ENCODE data around the gene CD200R1L. TPM values are rescaled to one million over a fixed set of nuclear protein-coding genes. Genes with fewer than 3 reads are reported as not detected.

CD200R1L gene
- total RNA-seq, 4 donors from 2014 or later = not detected

GRCh38 chr3:112811131-112811884 is 35.4 kb downstream of the CD200R1L start:
- DNase-seq = no peak
- TF ChIP-seq EP300 (IDR thresholded peaks at IDR 0.05; ENCODE audit: low read depth) = peak; percentile 91
- no peak for TF ChIP-seq CTCF (IDR thresholded peaks at IDR 0.05)
- TF ChIP-seq POLR2A (IDR thresholded peaks at IDR 0.05) = no peak
- peak; percentile 89 to 90 (median 90) for TF ChIP-seq POLR2AphosphoS5 (IDR thresholded peaks at IDR 0.05)
- no peaks in the 10 kb centered on the region for H3K36me3 ChIP-seq
- H3K4me3 ChIP-seq = no peak overlapping the region
- intact Hi-C loops (cut with DNase I; ENCODE audit: low total_unique reads) (loop anchor here (10.0 kb wide), 1 partner anchor 77 kb away; no protein-coding TSS in a partner anchor), in situ Hi-C loops (cut with MboI; ENCODE audit: low pct_ligation_motif_present in 1 of 4, low pct_unique_long_range_greater_than_20kb in 1 of 4, low sequenced_read_pairs in 3 of 4) (loop anchor here in 3 of 4 donors (10.0 kb wide), 1 partner anchor 167 kb away; the partner anchor contains the start of gene CCDC80 (in 3 of the 3))
- peak overlapping the region; percentile 64 to 83 (median 68) for H3K27ac ChIP-seq
- H3K27me3 ChIP-seq = no peaks in the 10 kb centered on the region
- WGBS, 2 donors (ENCODE audit: low coverage in 1 of 2) = 47 to 55% methylated on average over 4 of the region's 4 CpGs
- H3K4me1 ChIP-seq = peaks cover 3 to 30% (median 10%) of the 10 kb centered on the region in 4 donors
- no peaks in the 10 kb centered on the region for H3K9me3 ChIP-seq

- DNase-seq = no peak
- in situ Hi-C loops (cut with MboI; ENCODE audit: low pct_ligation_motif_present in 1 of 4, low pct_unique_long_range_greater_than_20kb in 1 of 4, low sequenced_read_pairs in 3 of 4) = loop anchor here in 3 of 4 donors (10.0 kb wide), 1 partner anchor 166 kb away; the partner anchor contains the start of gene CCDC80 (in 3 of the 3)
- Histone ChIP-seq H3K27me3 (no peaks in the 10 kb centered on the region), H3K4me1 (peaks cover 3 to 30% (median 10%) of the 10 kb centered on the region in 4 donors), H3K4me3 (no peak overlapping the region), H3K9me3 (no peaks in the 10 kb centered on the region), H3K36me3 (no peaks in the 10 kb centered on the region), H3K27ac (peak overlapping the region; percentile 34 to 83 (median 66))
- WGBS, 2 donors (ENCODE audit: low coverage in 1 of 2) = 92 to 93% methylated on average over 3 of the region's 3 CpGs
- intact Hi-C loops (cut with DNase I; ENCODE audit: low total_unique reads) = loop anchor here (10.0 kb wide), 1 partner anchor 76 kb away; no protein-coding TSS in a partner anchor
- TF ChIP-seq POLR2A (IDR thresholded peaks at IDR 0.05) = no peak
- no peak for TF ChIP-seq CTCF (IDR thresholded peaks at IDR 0.05)
- TF ChIP-seq POLR2AphosphoS5 (IDR thresholded peaks at IDR 0.05) = no peak
- TF ChIP-seq EP300 (IDR thresholded peaks at IDR 0.05; ENCODE audit: low read depth) = no peak
These were observed 36.1 kb downstream of the CD200R1L start for GRCh38 chr3:112810561-112810960.

GRCh38 chr3:112808136-112808535 is 38.5 kb downstream of the CD200R1L start:
- TF ChIP-seq EP300 (IDR thresholded peaks at IDR 0.05; ENCODE audit: low read depth) (no peak), POLR2AphosphoS5 (IDR thresholded peaks at IDR 0.05) (no peak), CTCF (IDR thresholded peaks at IDR 0.05) (no peak), POLR2A (IDR thresholded peaks at IDR 0.05) (no peak)
- no peaks in the 10 kb centered on the region for H3K27me3 ChIP-seq

GRCh38 chr3:112807685-112808084 is 39.0 kb downstream of the CD200R1L start:
- intact Hi-C loops (cut with DNase I; ENCODE audit: low total_unique reads) = no loop called here
- in situ Hi-C loops (cut with MboI; ENCODE audit: low pct_ligation_motif_present in 1 of 4, low pct_unique_long_range_greater_than_20kb in 1 of 4, low sequenced_read_pairs in 3 of 4) = no loop called here
- H3K27me3 ChIP-seq = no peaks in the 10 kb centered on the region
- WGBS, 2 donors (ENCODE audit: low coverage in 1 of 2) = 62 to 67% methylated on average over 2 to 4 of the region's 4 CpGs
- no peak overlapping the region for H3K27ac ChIP-seq
- no peak for DNase-seq
- H3K4me1 ChIP-seq = peaks cover 0 to 14% (median 7%) of the 10 kb centered on the region in 4 donors
- H3K36me3 ChIP-seq = no peaks in the 10 kb centered on the region
- TF ChIP-seq CTCF (IDR thresholded peaks at IDR 0.05) (no peak), POLR2AphosphoS5 (IDR thresholded peaks at IDR 0.05) (no peak), POLR2A (IDR thresholded peaks at IDR 0.05) (no peak), EP300 (IDR thresholded peaks at IDR 0.05; ENCODE audit: low read depth) (no peak)
- H3K4me3 ChIP-seq = no peak overlapping the region
- no peaks in the 10 kb centered on the region for H3K9me3 ChIP-seq

More at GRCh38 chr3:112808136-112808535, 38.5 kb downstream of the CD200R1L start:
- in situ Hi-C loops (cut with MboI; ENCODE audit: low pct_ligation_motif_present in 1 of 4, low pct_unique_long_range_greater_than_20kb in 1 of 4, low sequenced_read_pairs in 3 of 4) = no loop called here
- H3K9me3 ChIP-seq = no peaks in the 10 kb centered on the region
- H3K36me3 ChIP-seq = no peaks in the 10 kb centered on the region
- no peak overlapping the region for H3K4me3 ChIP-seq
- WGBS, 2 donors (ENCODE audit: low coverage in 1 of 2) = 52 to 54% methylated on average over 2 of the region's 2 CpGs
- no peak for DNase-seq
- peaks cover 0 to 18% (median 7%) of the 10 kb centered on the region in 4 donors for H3K4me1 ChIP-seq
- no peak overlapping the region for H3K27ac ChIP-seq
- intact Hi-C loops (cut with DNase I; ENCODE audit: low total_unique reads) = no loop called here

Measured in transverse colon (tissue), 4 donors.